ENCODE data around the gene BCAR3. TPM values are rescaled to one million over a fixed set of nuclear protein-coding genes. Genes with fewer than 3 reads are reported as not detected.
"Not testable (repeated sequence)": the region's sequence is repeated elsewhere in the genome, so short reads cannot be mapped to it uniquely, and the experiment has no call there.

Gene BCAR3
- total RNA-seq, 1 experiment from 2014 or later, result 15.6 TPM

DNA sequence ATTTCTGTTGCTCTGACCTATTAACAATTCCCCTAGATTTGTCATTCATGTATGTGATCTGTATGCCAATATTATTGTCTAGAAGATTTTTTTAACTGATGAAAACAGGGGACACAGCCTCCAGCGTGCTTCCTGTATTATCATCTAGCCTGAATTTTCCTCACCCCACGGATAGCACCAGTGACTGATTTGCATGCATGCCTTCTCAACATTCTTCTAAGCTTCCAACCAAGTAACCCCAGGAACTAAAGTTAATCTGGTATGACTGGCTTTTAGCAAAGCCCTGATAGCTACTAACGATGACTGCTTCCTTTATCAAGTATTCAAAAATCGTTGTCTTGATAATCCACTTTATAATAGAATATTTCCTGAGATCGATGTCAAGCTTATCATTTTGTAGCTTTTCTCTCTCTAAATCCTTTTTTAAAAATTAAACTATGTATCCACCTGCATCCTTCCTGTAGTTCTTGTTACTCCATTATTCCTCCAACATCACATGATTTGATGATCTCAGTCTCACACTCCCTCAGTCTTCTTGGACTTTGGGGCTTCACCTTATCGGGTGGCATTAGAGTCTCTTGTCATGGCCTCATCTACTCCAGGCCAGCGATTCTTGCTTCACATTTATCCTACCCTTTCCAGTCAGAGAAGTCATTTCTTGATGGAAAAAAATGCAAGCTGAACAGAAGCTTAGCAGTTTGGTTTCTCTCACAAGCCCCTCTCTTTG lies 19.0 kb downstream of the BCAR3 start:
- H3K27me3 Mint-ChIP-seq (ENCODE audit: unreplicated experiment), result no peaks in the 10 kb centered on the region
- H3K36me3 Mint-ChIP-seq (ENCODE audit: insufficient read depth, unreplicated experiment), result peaks cover 9% of the 10 kb centered on the region
- TF ChIP-seq, protein P1, sequence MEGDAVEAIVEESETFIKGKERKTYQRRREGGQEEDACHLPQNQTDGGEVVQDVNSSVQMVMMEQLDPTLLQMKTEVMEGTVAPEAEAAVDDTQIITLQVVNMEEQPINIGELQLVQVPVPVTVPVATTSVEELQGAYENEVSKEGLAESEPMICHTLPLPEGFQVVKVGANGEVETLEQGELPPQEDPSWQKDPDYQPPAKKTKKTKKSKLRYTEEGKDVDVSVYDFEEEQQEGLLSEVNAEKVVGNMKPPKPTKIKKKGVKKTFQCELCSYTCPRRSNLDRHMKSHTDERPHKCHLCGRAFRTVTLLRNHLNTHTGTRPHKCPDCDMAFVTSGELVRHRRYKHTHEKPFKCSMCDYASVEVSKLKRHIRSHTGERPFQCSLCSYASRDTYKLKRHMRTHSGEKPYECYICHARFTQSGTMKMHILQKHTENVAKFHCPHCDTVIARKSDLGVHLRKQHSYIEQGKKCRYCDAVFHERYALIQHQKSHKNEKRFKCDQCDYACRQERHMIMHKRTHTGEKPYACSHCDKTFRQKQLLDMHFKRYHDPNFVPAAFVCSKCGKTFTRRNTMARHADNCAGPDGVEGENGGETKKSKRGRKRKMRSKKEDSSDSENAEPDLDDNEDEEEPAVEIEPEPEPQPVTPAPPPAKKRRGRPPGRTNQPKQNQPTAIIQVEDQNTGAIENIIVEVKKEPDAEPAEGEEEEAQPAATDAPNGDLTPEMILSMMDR (IDR thresholded peaks at IDR 0.05; ENCODE audit: unreplicated experiment), result no peak
- intact Hi-C loops (cut with micrococcal nuclease; ENCODE audit: unreplicated experiment), result loop anchor here (1.0 kb wide), 1 partner anchor 45 kb away; no protein-coding TSS in a partner anchor
- no TSS peak for BruUV-seq (replicated peaks)
- peaks cover 44% of the 10 kb centered on the region for H3K4me1 Mint-ChIP-seq (ENCODE audit: low read depth, unreplicated experiment)
- no peak for DNase-seq
- H3K27ac Mint-ChIP-seq (ENCODE audit: unreplicated experiment), result peak overlapping the region; percentile 95
- CTCF ChIA-PET, result interaction anchor here (1.1 to 2.5 kb wide), 6 partner anchors 8 to 151 kb away, joined by 3 to 14 read pairs (median 4); no protein-coding TSS in a partner anchor
- peak overlapping the region; percentile 53 for H3K4me3 Mint-ChIP-seq (ENCODE audit: low read depth, unreplicated experiment)
- H3K9me3 Mint-ChIP-seq (ENCODE audit: low read depth, unreplicated experiment), result no peaks in the 10 kb centered on the region

DNA sequence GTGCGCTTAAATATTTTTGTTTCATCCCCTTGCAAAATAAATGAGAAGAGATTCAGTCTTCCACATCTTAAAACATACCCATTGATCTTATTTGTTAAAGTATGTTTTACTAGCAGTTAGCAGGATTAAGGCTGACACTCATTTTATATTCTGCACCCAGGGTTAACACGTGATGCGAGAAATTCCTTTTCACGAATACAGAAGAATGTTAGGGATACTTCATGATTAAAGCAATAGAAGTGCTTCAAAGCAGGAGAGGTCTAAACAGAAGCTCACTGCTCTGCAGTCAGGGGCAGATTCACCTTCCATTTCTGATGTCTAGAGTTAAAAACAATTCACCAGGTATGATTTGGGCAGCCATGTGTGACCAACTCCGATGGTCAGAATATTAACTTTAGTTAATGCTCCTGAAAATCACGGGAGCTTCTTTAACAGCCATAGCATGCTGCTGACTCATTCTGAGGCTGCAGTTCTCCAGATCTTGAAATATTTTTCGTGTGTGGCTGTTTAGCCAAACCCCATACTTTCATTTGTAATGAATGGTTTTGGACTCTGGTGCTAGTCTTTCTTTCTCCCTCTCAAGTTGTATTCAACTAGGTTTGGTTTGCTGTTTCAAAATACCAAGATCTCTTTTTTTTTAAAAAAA lies 19.7 kb downstream of the BCAR3 start:
- Mint-ChIP-seq H3K4me1 (ENCODE audit: low read depth, unreplicated experiment) (peaks cover 44% of the 10 kb centered on the region), H3K27ac (ENCODE audit: unreplicated experiment) (peak overlapping the region; percentile 95), H3K36me3 (ENCODE audit: insufficient read depth, unreplicated experiment) (peaks cover 9% of the 10 kb centered on the region), H3K9me3 (ENCODE audit: low read depth, unreplicated experiment) (no peaks in the 10 kb centered on the region), H3K27me3 (ENCODE audit: unreplicated experiment) (no peaks in the 10 kb centered on the region), H3K4me3 (ENCODE audit: low read depth, unreplicated experiment) (peak overlapping the region; percentile 53)
- CTCF ChIA-PET, result interaction anchor here (1.1 to 2.5 kb wide), 6 partner anchors 8 to 152 kb away, joined by 3 to 14 read pairs (median 4); no protein-coding TSS in a partner anchor
- peak; percentile 12 for DNase-seq
- no TSS peak for BruUV-seq (replicated peaks)
- TF ChIP-seq, protein P1 (IDR thresholded peaks at IDR 0.05; ENCODE audit: unreplicated experiment), result no peak
- intact Hi-C loops (cut with micrococcal nuclease; ENCODE audit: unreplicated experiment), result no loop called here

DNA sequence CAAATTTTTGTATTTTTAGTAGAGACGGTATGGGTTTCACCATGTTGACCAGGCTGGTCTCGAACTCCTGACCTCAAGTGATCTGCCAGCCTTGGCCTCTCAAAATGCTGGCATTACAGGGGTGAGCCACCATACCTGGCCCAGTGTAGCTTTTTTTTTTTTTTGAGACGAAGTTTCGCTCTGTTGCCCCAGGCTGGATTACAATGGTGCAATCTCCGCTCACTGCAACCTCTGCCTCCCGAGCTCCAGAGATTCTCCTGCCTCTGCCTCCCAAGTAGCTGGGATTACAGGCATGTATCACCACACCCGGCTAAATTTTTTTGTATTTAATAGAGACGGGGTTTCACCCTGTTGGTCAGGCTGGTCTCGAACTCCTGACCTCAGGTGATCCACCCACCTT lies 20.3 kb downstream of the BCAR3 start:
- BruUV-seq (replicated peaks); H3K27ac Mint-ChIP-seq (ENCODE audit: unreplicated experiment); intact Hi-C loops (cut with micrococcal nuclease; ENCODE audit: unreplicated experiment); H3K27me3 Mint-ChIP-seq (ENCODE audit: unreplicated experiment); H3K36me3 Mint-ChIP-seq (ENCODE audit: insufficient read depth, unreplicated experiment); DNase-seq; H3K9me3 Mint-ChIP-seq (ENCODE audit: low read depth, unreplicated experiment); H3K4me3 Mint-ChIP-seq (ENCODE audit: low read depth, unreplicated experiment): not testable (repeated sequence)
- peaks cover 44% of the 10 kb centered on the region for H3K4me1 Mint-ChIP-seq (ENCODE audit: low read depth, unreplicated experiment)
- CTCF ChIA-PET, result interaction anchor here (1.4 to 2.5 kb wide), 2 partner anchors 11 to 152 kb away, joined by 6 to 14 read pairs; no protein-coding TSS in a partner anchor

DNA sequence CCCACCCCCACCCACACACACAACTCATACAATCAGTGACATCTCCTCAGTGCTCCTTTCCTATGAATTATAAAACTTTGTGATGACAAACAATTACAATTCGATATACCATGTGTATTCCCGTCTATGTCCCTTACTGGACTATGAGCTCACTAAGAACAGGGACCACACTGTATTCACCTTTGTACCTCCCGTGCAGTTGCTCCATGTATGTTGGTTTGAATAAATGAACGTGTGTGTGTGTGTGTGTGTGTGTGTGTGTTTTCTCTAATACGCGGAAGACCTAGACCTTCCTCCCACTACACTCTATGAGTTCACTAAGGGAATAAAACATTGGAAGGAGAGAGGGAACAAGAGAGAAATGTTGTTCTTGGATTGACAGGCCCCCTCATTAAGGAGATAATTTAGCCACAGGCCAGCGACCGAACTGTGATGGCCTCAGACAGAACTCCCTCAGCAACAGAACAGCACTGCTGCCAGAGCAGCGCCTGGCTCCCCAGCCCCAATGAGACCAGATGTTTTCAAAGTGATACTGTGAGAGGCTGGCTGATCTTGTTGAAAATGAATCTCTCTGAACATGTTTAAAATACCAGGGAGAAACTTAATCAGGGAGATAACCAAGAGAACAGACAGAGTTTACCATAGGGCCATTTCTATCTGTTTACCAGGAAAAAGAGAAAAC lies 21.7 kb downstream of the BCAR3 start:
- Mint-ChIP-seq H3K4me3 (ENCODE audit: low read depth, unreplicated experiment) (no peak overlapping the region), H3K36me3 (ENCODE audit: insufficient read depth, unreplicated experiment) (peaks cover 9% of the 10 kb centered on the region), H3K27ac (ENCODE audit: unreplicated experiment) (no peak overlapping the region), H3K4me1 (ENCODE audit: low read depth, unreplicated experiment) (peaks cover 30% of the 10 kb centered on the region), H3K9me3 (ENCODE audit: low read depth, unreplicated experiment) (no peaks in the 10 kb centered on the region), H3K27me3 (ENCODE audit: unreplicated experiment) (no peaks in the 10 kb centered on the region)
- BruUV-seq (replicated peaks), result no TSS peak
- DNase-seq, result no peak
- CTCF ChIA-PET, result interaction anchor here (0.6 kb wide), 2 partner anchors 107 to 168 kb away, joined by 4 to 8 read pairs; no protein-coding TSS in a partner anchor
- intact Hi-C loops (cut with micrococcal nuclease; ENCODE audit: unreplicated experiment), result no loop called here
- TF ChIP-seq, protein P1 (IDR thresholded peaks at IDR 0.05; ENCODE audit: unreplicated experiment), result no peak
